GM12875 (cell line): ENCODE measurements around the gene FGF12.

Experiments
- H3K4me3 ChIP-seq: one replicate; pipeline ENCODE4 v1.5.1; 2011; ENCODE audit warnings: low read depth, low read length, control low read depth
- TF ChIP-seq, protein P1 (sequence below): IDR thresholded peaks from 2 replicates; pipeline ENCODE4 v1.5.1; 2011; ENCODE audit warnings: low read depth, mild to moderate bottlenecking, control low read depth, inconsistent platforms, low read length, moderate library complexity, borderline replicate concordance; ENCODE audit not compliant: insufficient read depth

Gene FGF12

DNA sequence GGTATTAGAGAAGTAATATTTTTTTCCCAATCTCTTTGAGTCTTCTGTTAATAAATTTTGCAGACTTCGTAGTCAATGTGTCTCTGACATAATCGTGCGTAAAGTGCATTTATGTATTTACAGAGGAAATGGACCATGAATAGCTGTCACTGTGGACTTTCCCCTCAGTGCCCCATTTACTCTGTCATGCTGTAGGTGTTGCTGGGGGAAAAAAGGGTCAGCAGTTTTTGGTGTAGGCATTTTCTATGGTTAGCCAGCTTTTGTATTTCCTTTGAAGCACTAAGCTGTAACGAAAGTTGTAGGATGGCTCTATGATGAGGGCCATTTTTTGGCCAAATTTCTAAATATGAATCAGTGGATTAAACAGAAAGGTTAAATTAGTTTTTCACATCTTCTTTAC, 598.4 kb downstream of the FGF12 start:
- TF ChIP-seq, protein P1, sequence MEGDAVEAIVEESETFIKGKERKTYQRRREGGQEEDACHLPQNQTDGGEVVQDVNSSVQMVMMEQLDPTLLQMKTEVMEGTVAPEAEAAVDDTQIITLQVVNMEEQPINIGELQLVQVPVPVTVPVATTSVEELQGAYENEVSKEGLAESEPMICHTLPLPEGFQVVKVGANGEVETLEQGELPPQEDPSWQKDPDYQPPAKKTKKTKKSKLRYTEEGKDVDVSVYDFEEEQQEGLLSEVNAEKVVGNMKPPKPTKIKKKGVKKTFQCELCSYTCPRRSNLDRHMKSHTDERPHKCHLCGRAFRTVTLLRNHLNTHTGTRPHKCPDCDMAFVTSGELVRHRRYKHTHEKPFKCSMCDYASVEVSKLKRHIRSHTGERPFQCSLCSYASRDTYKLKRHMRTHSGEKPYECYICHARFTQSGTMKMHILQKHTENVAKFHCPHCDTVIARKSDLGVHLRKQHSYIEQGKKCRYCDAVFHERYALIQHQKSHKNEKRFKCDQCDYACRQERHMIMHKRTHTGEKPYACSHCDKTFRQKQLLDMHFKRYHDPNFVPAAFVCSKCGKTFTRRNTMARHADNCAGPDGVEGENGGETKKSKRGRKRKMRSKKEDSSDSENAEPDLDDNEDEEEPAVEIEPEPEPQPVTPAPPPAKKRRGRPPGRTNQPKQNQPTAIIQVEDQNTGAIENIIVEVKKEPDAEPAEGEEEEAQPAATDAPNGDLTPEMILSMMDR = no peak
- H3K4me3 ChIP-seq = no peak overlapping the region

DNA sequence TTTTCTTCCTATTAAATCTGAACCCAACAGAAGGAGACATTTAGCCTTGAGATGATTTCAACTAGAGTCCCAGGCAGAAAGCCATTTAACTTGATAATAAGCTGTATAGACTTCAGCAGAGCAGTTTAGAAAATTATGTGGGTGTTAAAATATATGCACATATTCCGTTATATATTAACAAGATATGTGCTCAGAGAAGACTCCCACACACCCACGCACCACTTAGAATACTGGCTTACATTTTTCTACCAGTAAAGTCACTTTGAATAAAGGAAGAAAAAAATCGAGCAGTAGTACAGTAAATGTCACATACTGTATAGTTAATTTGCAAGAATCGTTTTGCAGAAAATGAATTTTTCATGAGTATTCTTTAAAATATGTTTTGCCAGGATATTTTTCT, 599.3 kb downstream of the FGF12 start:
- H3K4me3 ChIP-seq = no peak overlapping the region
- TF ChIP-seq, protein P1 = no peak

DNA sequence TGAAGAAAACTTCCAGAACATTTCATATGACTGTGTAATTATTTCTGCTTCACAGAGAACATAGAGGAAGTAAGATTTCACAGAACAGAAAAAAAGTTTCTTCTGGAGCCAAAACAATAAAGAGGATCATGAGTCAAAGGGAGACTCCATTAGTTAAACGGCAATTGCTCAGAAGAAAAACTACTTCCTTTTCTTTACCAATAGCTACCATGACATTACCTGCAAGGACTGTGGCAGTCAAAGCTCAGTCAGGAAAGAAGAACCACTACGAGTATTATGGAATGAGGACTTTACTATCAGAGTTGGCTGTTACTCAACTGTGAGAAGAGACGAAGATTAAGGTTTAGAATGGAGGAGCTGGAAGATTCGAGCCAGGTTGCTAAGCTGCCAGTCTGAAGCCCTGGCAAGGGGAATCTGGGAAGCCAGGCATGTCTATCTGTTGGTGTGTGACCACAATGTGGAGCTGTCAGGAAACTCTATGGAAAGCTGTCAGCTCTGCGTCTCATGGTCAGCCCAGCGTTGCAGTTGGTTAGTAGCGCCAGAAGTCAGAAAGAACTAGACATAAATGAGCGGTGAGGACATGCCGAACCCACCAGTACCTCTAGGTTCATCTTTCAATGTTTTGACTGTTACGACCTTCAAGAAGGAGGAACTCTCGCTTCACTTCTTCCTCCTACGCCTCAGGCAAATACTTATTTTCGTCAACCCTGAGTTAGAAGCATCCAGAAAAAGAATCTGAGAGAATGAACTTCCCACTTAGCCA, 604.3 kb downstream of the FGF12 start:
- TF ChIP-seq, protein P1 = no peak
- no peak overlapping the region for H3K4me3 ChIP-seq

DNA sequence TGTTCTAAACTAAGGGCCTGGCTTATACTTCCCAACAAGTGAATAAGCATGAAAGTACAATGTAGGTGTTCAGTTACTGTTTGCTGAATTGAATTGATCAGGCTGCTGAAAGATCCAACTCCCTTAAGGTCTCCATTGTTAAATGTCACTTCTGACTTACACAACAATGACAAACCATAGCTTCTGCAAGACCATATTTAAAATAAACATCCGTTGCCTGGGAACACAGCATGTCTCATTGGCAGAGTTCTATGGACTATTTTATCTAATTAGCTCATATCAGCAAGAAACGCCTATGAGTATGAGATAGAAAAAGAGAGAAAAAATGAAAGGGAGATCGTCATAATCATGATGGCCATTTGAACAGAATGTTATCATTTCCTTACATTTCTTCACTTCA, 605.4 kb downstream of the FGF12 start:
- no peak overlapping the region for H3K4me3 ChIP-seq
- TF ChIP-seq, protein P1 = no peak

DNA sequence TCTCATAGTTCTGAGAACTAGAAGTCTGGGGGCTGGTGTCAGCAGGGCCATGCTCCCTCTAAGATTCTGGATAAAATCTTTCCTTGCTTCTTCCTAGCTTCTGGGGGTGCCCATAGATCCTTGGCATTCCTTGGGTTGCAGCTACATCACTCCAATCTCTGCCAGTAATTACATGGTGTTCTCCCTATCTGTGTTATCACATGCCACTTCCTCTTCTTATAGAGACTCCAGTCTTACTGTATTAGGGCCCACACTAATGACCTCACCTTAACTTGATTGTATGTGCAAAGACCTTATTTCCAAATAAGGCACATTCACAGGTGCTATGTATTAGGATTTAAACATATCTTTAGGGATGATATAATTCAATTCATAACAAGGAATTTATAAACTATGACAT, 618.5 kb downstream of the FGF12 start:
- H3K4me3 ChIP-seq = no peak overlapping the region
- TF ChIP-seq, protein P1 = no peak

DNA sequence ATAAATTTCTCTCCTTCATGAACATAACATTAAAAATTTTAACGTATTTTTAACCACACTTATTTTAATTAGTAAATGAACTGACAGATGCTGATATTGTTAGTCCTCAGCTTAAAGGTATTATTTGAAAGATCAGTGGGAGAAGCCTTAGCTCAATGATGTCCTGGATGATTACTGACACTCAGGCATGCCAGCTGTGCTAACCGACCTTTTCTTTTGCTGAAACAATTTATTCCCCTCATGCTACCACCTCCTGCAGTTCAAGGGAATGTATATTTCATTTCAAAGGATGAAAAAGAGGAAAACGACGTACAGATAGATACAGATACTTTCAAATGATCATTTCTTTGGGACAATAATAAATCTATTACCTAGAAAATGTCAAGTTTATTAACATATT, 620.8 kb downstream of the FGF12 start:
- TF ChIP-seq, protein P1 = no peak
- H3K4me3 ChIP-seq = no peak overlapping the region

DNA sequence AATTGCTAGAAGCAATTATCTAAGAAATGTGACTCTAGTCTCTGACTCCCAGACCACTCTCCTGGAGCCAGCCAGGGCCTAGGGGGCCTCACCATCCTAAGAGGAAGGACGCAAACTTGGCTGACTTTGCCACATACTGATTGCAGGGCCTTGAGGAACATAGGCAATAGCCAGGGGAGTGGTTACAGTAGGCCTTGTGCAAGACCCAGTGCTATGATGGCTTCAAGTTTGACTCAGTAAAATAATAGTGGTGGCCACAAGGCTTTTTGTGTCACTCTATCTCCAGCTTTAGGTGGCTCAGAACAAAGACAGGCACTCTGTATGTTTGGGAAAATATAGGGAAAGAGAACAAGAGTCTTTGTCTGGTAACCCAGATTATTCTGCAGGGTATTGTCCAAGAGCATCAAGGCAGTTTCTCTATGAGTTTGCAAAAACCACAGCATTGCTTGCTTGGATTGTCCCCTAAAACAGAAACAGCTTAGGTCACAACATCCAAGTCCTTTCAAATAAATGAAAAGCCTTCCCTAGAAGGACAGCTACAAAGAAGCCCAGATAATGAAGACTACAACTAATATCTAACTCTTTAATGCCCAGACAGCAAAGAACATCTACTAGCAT, 634.8 kb downstream of the FGF12 start:
- TF ChIP-seq, protein P1 = no peak
- no peak overlapping the region for H3K4me3 ChIP-seq
